ENCODE data around the gene RTN4RL2.
A peak's percentile ranks its signal among the peaks of the same experiment; 100 is the strongest.

The RTN4RL2 gene

GRCh38 chr11:57457643-57458023, 2.7 kb upstream of the RTN4RL2 start:
- peaks cover 20 to 47% (median 38%) of the 10 kb centered on the region in 10 experiments for H3K4me1 ChIP-seq
- H3K36me3 ChIP-seq, result no peaks in the 10 kb centered on the region
- TF ChIP-seq Cebpa-rat (IDR thresholded peaks at IDR 0.05), result no peak
- H4K20me1 ChIP-seq, result peaks cover 0 to 29% (median 13%) of the 10 kb centered on the region in 11 experiments; a peak in 12 of 22 replicates
- H3K4me3 ChIP-seq, result peak overlapping the region in 2 of 10 experiments; percentile 68 to 78; a peak in 4 of 20 replicates
- no peak overlapping the region for H3K27ac ChIP-seq
- H3K4me2 ChIP-seq, result peak overlapping the region; percentile 88 to 99 (median 95); a peak in 21 of 22 replicates
- peaks cover 36 to 53% (median 48%) of the 10 kb centered on the region in 11 experiments for H3K27me3 ChIP-seq
- H3K9ac ChIP-seq, result no peak overlapping the region
- no peaks in the 10 kb centered on the region for H3K9me3 ChIP-seq (replicated peaks in 1 of 11)

GRCh38 chr11:57458060-57458409, 2.3 kb upstream of the RTN4RL2 start:
- Histone ChIP-seq H3K4me2 (peak overlapping the region; percentile 88 to 99 (median 95)), H3K9me3 (replicated peaks in 1 of 11) (no peaks in the 10 kb centered on the region), H3K36me3 (no peaks in the 10 kb centered on the region), H3K27me3 (peaks cover 36 to 53% (median 48%) of the 10 kb centered on the region in 11 experiments), H3K27ac (no peak overlapping the region), H3K9ac (peak overlapping the region in 2 of 11 experiments; percentile 32 to 57; a peak in 1 of 22 replicates), H3K4me3 (peak overlapping the region in 5 of 10 experiments; percentile 58 to 78 (median 68); a peak in 10 of 20 replicates), H3K4me1 (peaks cover 20 to 51% (median 42%) of the 10 kb centered on the region in 10 experiments), H4K20me1 (peaks cover 0 to 29% (median 13%) of the 10 kb centered on the region in 11 experiments; a peak in 12 of 22 replicates)
- TF ChIP-seq Cebpa-rat (IDR thresholded peaks at IDR 0.05), result no peak

- no peaks in the 10 kb centered on the region for H3K9me3 ChIP-seq (replicated peaks in 1 of 11)
- peak overlapping the region in 9 of 11 experiments; percentile 19 to 57 (median 36); a peak in 12 of 22 replicates for H3K9ac ChIP-seq
- H4K20me1 ChIP-seq, result peaks cover 0 to 32% (median 13%) of the 10 kb centered on the region in 11 experiments; a peak in 12 of 22 replicates
- H3K4me1 ChIP-seq, result peaks cover 20 to 57% (median 47%) of the 10 kb centered on the region in 10 experiments
- H3K4me2 ChIP-seq, result peak overlapping the region; percentile 88 to 99 (median 95)
- H3K27ac ChIP-seq, result no peak overlapping the region
- no peak for TF ChIP-seq Cebpa-rat (IDR thresholded peaks at IDR 0.05)
- H3K4me3 ChIP-seq, result peak overlapping the region; percentile 58 to 78 (median 71)
- peaks cover 36 to 53% (median 48%) of the 10 kb centered on the region in 11 experiments for H3K27me3 ChIP-seq
- no peaks in the 10 kb centered on the region for H3K36me3 ChIP-seq
Observed at GRCh38 chr11:57458410-57459163, 1.7 kb upstream of the RTN4RL2 start.

- H3K27ac ChIP-seq, result no peak overlapping the region
- peaks cover 36 to 53% (median 48%) of the 10 kb centered on the region in 11 experiments for H3K27me3 ChIP-seq
- H3K36me3 ChIP-seq, result no peaks in the 10 kb centered on the region
- peak overlapping the region; percentile 88 to 99 (median 95) for H3K4me2 ChIP-seq
- H3K9ac ChIP-seq, result peak overlapping the region in 9 of 11 experiments; percentile 4 to 57 (median 37); a peak in 15 of 22 replicates
- H4K20me1 ChIP-seq, result peaks cover 0 to 40% (median 13%) of the 10 kb centered on the region in 11 experiments; a peak in 12 of 22 replicates
- H3K4me1 ChIP-seq, result peaks cover 23 to 65% (median 56%) of the 10 kb centered on the region in 10 experiments
- H3K4me3 ChIP-seq, result peak overlapping the region; percentile 58 to 78 (median 71)
- TF ChIP-seq Cebpa-rat (IDR thresholded peaks at IDR 0.05), result no peak
- H3K9me3 ChIP-seq (replicated peaks in 1 of 11), result no peaks in the 10 kb centered on the region
Observed at GRCh38 chr11:57459164-57460021, 935 bp upstream of the RTN4RL2 start.

GRCh38 chr11:57460758-57461749, 726 bp downstream of the RTN4RL2 start:
- H3K4me1 ChIP-seq, result peaks cover 29 to 79% (median 68%) of the 10 kb centered on the region in 10 experiments
- H3K9ac ChIP-seq, result peak overlapping the region; percentile 64 to 81 (median 73)
- H3K4me3 ChIP-seq, result peak overlapping the region; percentile 58 to 78 (median 71)
- no peak for TF ChIP-seq Cebpa-rat (IDR thresholded peaks at IDR 0.05)
- peak overlapping the region; percentile 88 to 99 (median 95) for H3K4me2 ChIP-seq
- peaks cover 0 to 12% (median 9%) of the 10 kb centered on the region in 11 experiments; a peak in 6 of 22 replicates for H3K36me3 ChIP-seq
- H3K27me3 ChIP-seq, result peaks cover 36 to 53% (median 48%) of the 10 kb centered on the region in 11 experiments
- H3K9me3 ChIP-seq (replicated peaks in 1 of 11), result no peaks in the 10 kb centered on the region
- peaks cover 0 to 41% (median 13%) of the 10 kb centered on the region in 11 experiments; a peak in 12 of 22 replicates for H4K20me1 ChIP-seq
- peak overlapping the region in 8 of 11 experiments; percentile 23 to 65 (median 50); a peak in 11 of 22 replicates for H3K27ac ChIP-seq

GRCh38 chr11:57461841-57462489, 1.6 kb downstream of the RTN4RL2 start:
- peaks cover 36 to 53% (median 48%) of the 10 kb centered on the region in 11 experiments for H3K27me3 ChIP-seq
- H3K36me3 ChIP-seq, result peaks cover 0 to 12% (median 9%) of the 10 kb centered on the region in 11 experiments; a peak in 6 of 22 replicates
- H3K4me3 ChIP-seq, result peak overlapping the region in 7 of 10 experiments; percentile 68 to 78 (median 73); a peak in 13 of 20 replicates
- H3K9ac ChIP-seq, result peak overlapping the region in 8 of 11 experiments; percentile 8 to 62 (median 40); a peak in 6 of 22 replicates
- TF ChIP-seq Cebpa-rat (IDR thresholded peaks at IDR 0.05), result no peak
- H3K27ac ChIP-seq, result no peak overlapping the region
- peaks cover 0 to 41% (median 13%) of the 10 kb centered on the region in 11 experiments; a peak in 12 of 22 replicates for H4K20me1 ChIP-seq
- peak overlapping the region; percentile 11 to 99 (median 95); a peak in 21 of 22 replicates for H3K4me2 ChIP-seq
- H3K9me3 ChIP-seq (replicated peaks in 1 of 11), result no peaks in the 10 kb centered on the region
- peaks cover 29 to 88% (median 77%) of the 10 kb centered on the region in 10 experiments for H3K4me1 ChIP-seq

- Histone ChIP-seq H3K4me2 (peak overlapping the region in 10 of 11 experiments; percentile 88 to 99 (median 96); a peak in 18 of 22 replicates), H4K20me1 (peaks cover 0 to 41% (median 13%) of the 10 kb centered on the region in 11 experiments; a peak in 12 of 22 replicates), H3K27me3 (peaks cover 34 to 50% (median 45%) of the 10 kb centered on the region in 11 experiments), H3K27ac (peak overlapping the region in 1 of 11 experiments; percentile 54; a peak in 2 of 22 replicates), H3K4me1 (peaks cover 27 to 92% (median 80%) of the 10 kb centered on the region in 10 experiments), H3K9me3 (replicated peaks in 1 of 11) (no peaks in the 10 kb centered on the region), H3K4me3 (peak overlapping the region in 2 of 10 experiments; percentile 73; a peak in 1 of 20 replicates), H3K9ac (peak overlapping the region in 4 of 11 experiments; percentile 44 to 62 (median 50); a peak in 5 of 22 replicates), H3K36me3 (peaks cover 0 to 16% (median 12%) of the 10 kb centered on the region in 11 experiments; a peak in 10 of 22 replicates)
- no peak for TF ChIP-seq Cebpa-rat (IDR thresholded peaks at IDR 0.05)
Observed at GRCh38 chr11:57462597-57462996, 2.3 kb downstream of the RTN4RL2 start.

All from BLaER1 treated with 17β-estradiol and CSF1 and Interleukin-3, amounts not matched to agents 10 nM and 100 nM (cell line).